Tibial artery (tissue), 4 donors: Measurements from ENCODE around the gene SOX30.

ENCODE experiments used
- DNase-seq, 2 donors: peaks; one replicate each; pipeline ENCODE4 v3.0.0-alpha.2; 2019
- H3K27ac ChIP-seq, 2 donors: fragments of 200-600 bp; sonication (generic) in 1 of 2; 1 replicate in 1 of 2; 2 replicates in 1 of 2; pipeline ENCODE4 v1.5.1; 2018 to 2019; ENCODE audit warnings: mild to moderate bottlenecking in 1 of 2
- H3K27me3 ChIP-seq, 2 donors: fragments of 200-600 bp; sonication (generic) in 1 of 2; one replicate each; pipeline versions ENCODE4 v1.5.1 to v1.6.0; 2016 to 2019
- H3K36me3 ChIP-seq, 3 donors: fragments of 200-600 bp; sonication (generic) in 2 of 3; one replicate each; pipeline ENCODE4 v1.5.1; 2016 to 2019; ENCODE audit warnings: mild to moderate bottlenecking in 2 of 3
- H3K4me1 ChIP-seq, 4 donors: fragments of 200-600 bp; sonication (generic) in 2 of 4; 1 replicate in 3 of 4; 2 replicates in 1 of 4; pipeline ENCODE4 v1.5.1; 2016 to 2019
- H3K4me3 ChIP-seq, 2 donors: fragments of 200-600 bp; sonication (generic) in 1 of 2; 1 replicate in 1 of 2; 2 replicates in 1 of 2; pipeline ENCODE4 v1.5.1; 2018 to 2019; ENCODE audit warnings: mild to moderate bottlenecking in 2 of 2
- H3K9me3 ChIP-seq, 3 donors: fragments of 200-600 bp; sonication (generic) in 1 of 3; one replicate each; pipeline ENCODE4 v1.5.1; 2016 to 2019
- intact Hi-C: fragments of 100-400 bp; cut with DNase I; formaldehyde crosslinking; loops from one replicate; pipeline ENCODE4 v1.15.0; 2023; ENCODE audit warnings: low total_unique reads
- TF ChIP-seq, protein P1 (sequence below), 2 experiments: fragments of 200-600 bp in 1 of 2; fragments of 450-650 bp in 1 of 2; IDR thresholded peaks; one replicate each; pipeline ENCODE4 v1.5.1; 2017 to 2019; ENCODE audit warnings: antibody characterized with exemption in 2 of 2, mild to moderate bottlenecking in 1 of 2, moderate library complexity in 1 of 2

The SOX30 gene

DNA sequence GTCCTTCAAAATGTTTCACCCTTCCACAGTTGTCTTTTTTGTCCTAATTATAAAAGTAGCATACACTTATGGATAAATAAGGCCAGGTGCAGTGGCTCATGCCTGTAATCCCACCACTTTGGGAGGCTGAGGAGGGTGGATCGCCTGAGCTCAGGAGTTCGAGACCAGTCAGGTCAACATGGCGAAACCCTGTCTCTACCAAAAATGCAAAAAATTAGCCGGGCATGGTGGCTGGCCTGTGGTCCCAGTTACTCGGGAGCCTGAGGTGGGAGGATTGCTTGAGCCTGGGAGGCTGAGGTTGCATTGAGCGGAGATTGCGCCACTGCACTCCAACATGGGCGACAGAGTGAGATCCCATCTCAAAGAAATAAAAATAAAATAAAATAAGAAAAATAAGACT is 20.7 kb upstream of the SOX30 start:
- intact Hi-C loops: no loop called here
- no peaks in the 10 kb centered on the region for H3K9me3 ChIP-seq
- H3K36me3 ChIP-seq: no peaks in the 10 kb centered on the region
- no peak overlapping the region for H3K27ac ChIP-seq
- no peak for DNase-seq
- peaks cover 0 to 16% (median 4%) of the 10 kb centered on the region in 4 donors for H3K4me1 ChIP-seq
- TF ChIP-seq, protein P1, sequence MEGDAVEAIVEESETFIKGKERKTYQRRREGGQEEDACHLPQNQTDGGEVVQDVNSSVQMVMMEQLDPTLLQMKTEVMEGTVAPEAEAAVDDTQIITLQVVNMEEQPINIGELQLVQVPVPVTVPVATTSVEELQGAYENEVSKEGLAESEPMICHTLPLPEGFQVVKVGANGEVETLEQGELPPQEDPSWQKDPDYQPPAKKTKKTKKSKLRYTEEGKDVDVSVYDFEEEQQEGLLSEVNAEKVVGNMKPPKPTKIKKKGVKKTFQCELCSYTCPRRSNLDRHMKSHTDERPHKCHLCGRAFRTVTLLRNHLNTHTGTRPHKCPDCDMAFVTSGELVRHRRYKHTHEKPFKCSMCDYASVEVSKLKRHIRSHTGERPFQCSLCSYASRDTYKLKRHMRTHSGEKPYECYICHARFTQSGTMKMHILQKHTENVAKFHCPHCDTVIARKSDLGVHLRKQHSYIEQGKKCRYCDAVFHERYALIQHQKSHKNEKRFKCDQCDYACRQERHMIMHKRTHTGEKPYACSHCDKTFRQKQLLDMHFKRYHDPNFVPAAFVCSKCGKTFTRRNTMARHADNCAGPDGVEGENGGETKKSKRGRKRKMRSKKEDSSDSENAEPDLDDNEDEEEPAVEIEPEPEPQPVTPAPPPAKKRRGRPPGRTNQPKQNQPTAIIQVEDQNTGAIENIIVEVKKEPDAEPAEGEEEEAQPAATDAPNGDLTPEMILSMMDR (IDR thresholded peaks at IDR 0.05): no peak
- peaks cover 0 to 5% of the 10 kb centered on the region in 2 donors for H3K27me3 ChIP-seq
- H3K4me3 ChIP-seq: no peak overlapping the region

DNA sequence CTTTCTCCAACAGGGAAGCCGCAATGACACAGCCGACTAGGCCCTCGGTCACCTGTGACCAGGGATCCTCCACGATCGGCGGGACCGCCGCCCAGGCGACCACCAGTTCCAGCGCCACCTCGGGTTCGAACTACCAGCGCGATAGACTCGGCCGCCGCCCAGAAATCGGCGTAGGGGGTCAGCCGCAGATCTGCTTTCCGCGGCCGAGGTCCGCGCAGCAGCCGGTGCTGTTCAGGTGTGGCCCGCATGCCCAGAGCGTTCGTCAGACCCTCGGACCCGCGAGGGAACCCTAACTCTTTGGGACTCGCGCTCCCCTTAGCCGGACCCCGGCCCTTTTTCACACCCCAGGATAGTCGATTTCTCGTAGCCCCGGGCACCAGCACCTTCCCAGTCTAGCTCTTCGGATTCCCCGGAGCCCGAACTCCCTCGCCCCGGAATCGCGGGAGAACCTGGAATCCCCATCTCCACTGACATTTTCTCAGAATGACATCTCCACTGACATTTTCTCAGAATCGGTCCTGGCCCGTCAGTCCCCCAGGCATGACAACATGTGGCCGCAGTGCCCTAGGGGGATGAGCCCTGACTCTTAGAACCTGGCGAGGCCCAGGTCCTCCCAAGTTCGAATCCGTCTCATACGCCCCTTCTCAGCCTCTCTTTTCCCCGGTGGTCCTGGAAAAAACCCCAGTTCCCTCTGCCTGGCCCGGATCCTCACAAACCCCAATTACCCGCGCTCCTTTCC is 19.5 kb upstream of the SOX30 start:
- Histone ChIP-seq H3K27me3 (peaks cover 0 to 5% of the 10 kb centered on the region in 2 donors), H3K27ac (no peak overlapping the region), H3K4me3 (peak overlapping the region; percentile 50 to 59), H3K36me3 (no peaks in the 10 kb centered on the region), H3K9me3 (no peaks in the 10 kb centered on the region), H3K4me1 (peaks cover 0 to 16% (median 4%) of the 10 kb centered on the region in 4 donors)
- no peak for DNase-seq
- TF ChIP-seq, protein P1 (IDR thresholded peaks at IDR 0.05): no peak
- intact Hi-C loops: no loop called here

DNA sequence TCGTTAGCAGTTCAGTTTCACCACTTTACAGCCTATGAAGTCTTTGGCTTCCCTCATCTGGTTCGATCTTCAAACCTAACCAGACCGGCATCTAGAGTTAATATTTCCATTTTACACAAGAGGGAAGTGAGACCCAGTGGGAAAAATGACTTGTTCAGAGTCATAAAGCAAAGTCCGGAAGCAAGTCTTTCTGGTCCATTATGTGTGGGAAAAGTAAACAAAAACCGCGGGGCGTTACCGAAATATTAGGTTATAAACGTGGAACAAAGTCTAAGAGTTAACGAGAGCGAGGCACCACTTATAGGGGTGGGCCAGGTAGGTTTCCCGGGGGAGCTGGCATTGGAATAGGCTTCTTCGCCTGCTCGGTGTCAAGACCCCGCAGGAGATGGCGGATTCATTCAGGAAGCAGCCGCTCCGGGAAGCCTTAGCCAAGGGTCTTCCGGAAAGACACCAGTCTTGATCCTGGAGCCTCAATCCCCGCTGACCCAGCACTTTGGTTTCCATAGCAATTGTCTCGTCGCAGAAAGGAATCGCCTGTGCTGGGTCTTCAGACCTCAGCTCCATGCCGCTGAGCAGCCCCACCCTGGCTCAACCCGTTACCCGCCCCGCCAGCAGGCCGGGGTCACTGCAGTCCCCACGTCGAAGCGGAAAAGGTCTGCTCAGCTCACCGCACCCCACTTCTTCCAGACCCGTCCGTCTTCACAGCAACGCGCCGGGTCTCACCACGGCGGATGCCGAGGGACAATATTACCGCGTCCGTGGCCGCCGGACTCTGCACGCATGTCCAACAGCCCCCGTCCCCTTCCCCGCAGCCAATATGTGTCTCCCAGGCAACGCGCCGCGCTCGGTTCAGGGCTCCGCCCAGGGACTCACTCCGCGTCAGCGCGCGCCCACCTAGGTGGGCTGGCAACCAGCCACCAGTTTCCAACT is 18.7 kb upstream of the SOX30 start, which contains the start of gene C5orf52:
Gene C5orf52 (plus strand): TSS at position 872 of the 930 bp plus-strand sequence. CDS start 82 bp downstream, outside the sequence.
- Histone ChIP-seq H3K27me3 (peaks cover 0 to 5% of the 10 kb centered on the region in 2 donors), H3K27ac (no peak within 1 kb of the TSS), H3K4me1 (peaks cover 0 to 16% (median 4%) of the 10 kb centered on the region in 4 donors), H3K9me3 (no peaks in the 10 kb centered on the region), H3K36me3 (no peaks in the 10 kb centered on the region), H3K4me3 (peak within 1 kb of the TSS; percentile 50 to 59)
- intact Hi-C loops: no loop called here
- TF ChIP-seq, protein P1 (IDR thresholded peaks at IDR 0.05): no peak
- DNase-seq: no peak

DNA sequence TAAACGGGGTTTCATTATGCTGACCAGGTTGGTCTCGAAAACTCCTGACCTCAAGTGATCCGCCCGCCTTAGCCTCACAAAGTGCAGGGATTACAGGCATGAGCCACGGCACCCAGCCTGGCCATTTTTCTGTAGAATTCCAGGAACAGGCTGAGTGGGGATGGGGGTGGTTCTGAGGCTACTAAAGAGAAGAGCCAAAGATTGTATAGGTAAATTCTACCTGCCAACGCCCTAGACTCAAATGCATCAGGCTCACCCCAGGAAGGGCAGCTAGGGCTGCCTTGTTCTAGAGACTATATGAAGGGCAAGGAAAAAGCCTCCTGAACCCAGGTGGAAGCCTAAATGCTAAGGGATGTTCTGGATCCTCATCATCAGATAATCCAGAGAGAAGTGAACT is 17.5 kb upstream of the SOX30 start:
- Histone ChIP-seq H3K4me3 (no peak overlapping the region), H3K27me3 (peaks cover 0 to 5% of the 10 kb centered on the region in 2 donors), H3K4me1 (peaks cover 0 to 16% (median 4%) of the 10 kb centered on the region in 4 donors), H3K36me3 (no peaks in the 10 kb centered on the region), H3K9me3 (no peaks in the 10 kb centered on the region), H3K27ac (no peak overlapping the region)
- no peak for DNase-seq
- TF ChIP-seq, protein P1 (IDR thresholded peaks at IDR 0.05): no peak
- intact Hi-C loops: no loop called here

DNA sequence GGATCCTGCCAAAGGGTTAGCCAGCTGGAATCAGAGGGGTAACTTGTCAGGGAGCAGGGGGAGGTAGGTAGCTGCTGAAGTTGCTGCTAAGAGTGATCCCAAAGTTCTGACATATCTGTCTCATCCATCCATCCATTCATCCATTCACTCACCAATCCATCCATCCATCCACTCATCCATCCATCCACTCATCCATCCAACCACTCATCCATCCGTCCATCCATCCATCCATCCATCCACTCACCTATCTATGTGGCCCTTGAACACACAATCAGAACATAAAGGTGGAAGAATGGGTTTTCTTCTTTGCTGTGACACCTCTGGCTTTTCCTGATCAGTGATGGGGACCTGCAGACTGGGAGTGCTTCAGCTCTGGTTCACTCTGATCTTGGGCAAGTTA is 16.1 kb upstream of the SOX30 start:
- intact Hi-C loops: no loop called here
- Histone ChIP-seq H3K4me3 (no peak overlapping the region), H3K9me3 (no peaks in the 10 kb centered on the region), H3K27me3 (peaks cover 0 to 5% of the 10 kb centered on the region in 2 donors), H3K27ac (no peak overlapping the region), H3K36me3 (no peaks in the 10 kb centered on the region), H3K4me1 (peaks cover 0 to 16% (median 4%) of the 10 kb centered on the region in 4 donors)
- DNase-seq: no peak
- TF ChIP-seq, protein P1 (IDR thresholded peaks at IDR 0.05): no peak
